MM.1S (cell line): ENCODE results near the gene CYFIP1.
"Not testable (repeated sequence)": the region's sequence is repeated elsewhere in the genome, so short reads cannot be mapped to it uniquely, and the experiment has no call there.

Source experiments
- DNase-seq: peaks from one replicate; pipeline ENCODE4 v3.0.0-alpha.2; 2015
- H2AFZ ChIP-seq: fragments of 300-600 bp; sonication (generic); 2 replicates; pipeline ENCODE4 v1.6.0; 2016; ENCODE audit warnings: antibody characterized with exemption, low read length
- H3F3A ChIP-seq: fragments of 300-600 bp; sonication (generic); 2 replicates; pipeline ENCODE4 v1.6.1; 2016; ENCODE audit warnings: mild to moderate bottlenecking, antibody characterized with exemption, low read length, moderate library complexity, mixed read lengths; ENCODE audit not compliant: insufficient read depth
- H3K27ac ChIP-seq: fragments of 300-600 bp; sonication (generic); 2 replicates; pipeline ENCODE4 v1.5.1; 2016; ENCODE audit warnings: mild to moderate bottlenecking, low read length
- H3K27me3 ChIP-seq: fragments of 300-600 bp; sonication (generic); replicated peaks from 2 replicates; pipeline ENCODE4 v1.6.0; 2016; ENCODE audit warnings: low read length; ENCODE audit not compliant: insufficient read depth
- H3K36me3 ChIP-seq: fragments of 300-600 bp; sonication (generic); replicated peaks from 2 replicates; pipeline ENCODE4 v1.6.1; 2016; ENCODE audit warnings: mild to moderate bottlenecking, low read length, mixed read lengths; ENCODE audit not compliant: insufficient read depth
- H3K4me1 ChIP-seq: fragments of 300-600 bp; sonication (generic); 2 replicates; pipeline ENCODE4 v1.6.1; 2016; ENCODE audit warnings: low read length, mixed read lengths
- H3K4me2 ChIP-seq: fragments of 300-600 bp; sonication (generic); 2 replicates; pipeline ENCODE4 v1.6.0; 2016; ENCODE audit warnings: low read depth, low read length
- H3K4me3 ChIP-seq: fragments of 300-600 bp; sonication (generic); 2 replicates; pipeline ENCODE4 v1.5.1; 2016; ENCODE audit warnings: low read length, mixed read lengths
- H3K79me2 ChIP-seq: fragments of 300-600 bp; sonication (generic); 2 replicates; pipeline ENCODE4 v1.6.1; 2016; ENCODE audit warnings: mixed run types, low read length, mixed read lengths
- H3K9ac ChIP-seq: fragments of 300-600 bp; sonication (generic); 2 replicates; pipeline ENCODE4 v1.6.1; 2016; ENCODE audit warnings: low read length, mixed read lengths
- H3K9me2 ChIP-seq: fragments of 300-600 bp; sonication (generic); replicated peaks from 2 replicates; pipeline ENCODE4 v1.6.1; 2016; ENCODE audit warnings: mild to moderate bottlenecking, low read length, mixed read lengths; ENCODE audit not compliant: insufficient read depth
- H3K9me3 ChIP-seq: fragments of 300-600 bp; sonication (generic); replicated peaks from 2 replicates; pipeline ENCODE4 v1.6.1; 2016; ENCODE audit warnings: mild to moderate bottlenecking, low read length, mixed read lengths; ENCODE audit not compliant: insufficient read depth
- H4K20me1 ChIP-seq: fragments of 300-600 bp; sonication (generic); 2 replicates; pipeline ENCODE4 v1.6.1; 2016; ENCODE audit warnings: mild to moderate bottlenecking, low read length, moderate library complexity, mixed read lengths; ENCODE audit not compliant: insufficient read depth
- EZH2 ChIP-seq: fragments of 300-600 bp; sonication (generic); optimal IDR thresholded peaks from 2 replicates; pipeline ENCODE3; 2017; ENCODE audit warnings: low read depth, mild to moderate bottlenecking, antibody characterized with exemption, low read length, mixed read lengths
- EZH2phosphoT487 ChIP-seq: fragments of 300-600 bp; sonication (generic); IDR thresholded peaks from 2 replicates; pipeline ENCODE4 v1.6.1; 2018; ENCODE audit warnings: antibody characterized with exemption, low read length
- TF ChIP-seq, protein P1 (sequence below): fragments of 300-600 bp; sonication (generic); IDR thresholded peaks from 2 replicates; pipeline ENCODE4 v1.5.1; 2016; ENCODE audit warnings: antibody characterized with exemption, low read length, mixed read lengths

CYFIP1 gene

DNA sequence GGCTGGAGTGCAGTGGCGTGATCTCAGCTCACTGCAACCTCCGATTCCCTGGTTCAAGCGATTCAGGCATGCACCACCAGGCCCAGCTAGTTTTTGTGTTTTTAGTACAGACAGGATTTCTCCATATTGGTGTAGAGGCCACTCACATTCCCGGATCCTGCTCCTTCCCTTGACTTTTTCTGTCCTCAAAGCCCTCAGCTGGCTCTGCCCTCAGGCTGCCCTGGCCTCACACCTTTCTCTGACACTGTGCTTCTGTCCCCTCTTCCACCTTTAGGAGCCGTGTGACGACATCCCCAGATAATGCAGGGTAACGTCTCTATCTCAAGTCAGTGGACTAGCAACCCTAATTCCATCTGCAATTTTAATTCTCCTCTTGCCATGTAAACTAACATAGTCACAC, 8.6 kb upstream of the CYFIP1 start:
- Histone ChIP-seq H3K79me2 (no peaks in the 10 kb centered on the region), H3K36me3 (no peaks in the 10 kb centered on the region), H3K4me1 (no peaks in the 10 kb centered on the region), H2AFZ (no peak overlapping the region), H3K4me2 (no peak overlapping the region), H3F3A (no peaks in the 10 kb centered on the region), H3K9me2 (no peaks in the 10 kb centered on the region), H3K9ac (no peak overlapping the region), H3K4me3 (no peak overlapping the region), H3K9me3 (no peaks in the 10 kb centered on the region), H4K20me1 (no peaks in the 10 kb centered on the region), H3K27ac (no peak overlapping the region), H3K27me3 (no peaks in the 10 kb centered on the region)
- no peak for TF ChIP-seq EZH2
- TF ChIP-seq, protein P1, sequence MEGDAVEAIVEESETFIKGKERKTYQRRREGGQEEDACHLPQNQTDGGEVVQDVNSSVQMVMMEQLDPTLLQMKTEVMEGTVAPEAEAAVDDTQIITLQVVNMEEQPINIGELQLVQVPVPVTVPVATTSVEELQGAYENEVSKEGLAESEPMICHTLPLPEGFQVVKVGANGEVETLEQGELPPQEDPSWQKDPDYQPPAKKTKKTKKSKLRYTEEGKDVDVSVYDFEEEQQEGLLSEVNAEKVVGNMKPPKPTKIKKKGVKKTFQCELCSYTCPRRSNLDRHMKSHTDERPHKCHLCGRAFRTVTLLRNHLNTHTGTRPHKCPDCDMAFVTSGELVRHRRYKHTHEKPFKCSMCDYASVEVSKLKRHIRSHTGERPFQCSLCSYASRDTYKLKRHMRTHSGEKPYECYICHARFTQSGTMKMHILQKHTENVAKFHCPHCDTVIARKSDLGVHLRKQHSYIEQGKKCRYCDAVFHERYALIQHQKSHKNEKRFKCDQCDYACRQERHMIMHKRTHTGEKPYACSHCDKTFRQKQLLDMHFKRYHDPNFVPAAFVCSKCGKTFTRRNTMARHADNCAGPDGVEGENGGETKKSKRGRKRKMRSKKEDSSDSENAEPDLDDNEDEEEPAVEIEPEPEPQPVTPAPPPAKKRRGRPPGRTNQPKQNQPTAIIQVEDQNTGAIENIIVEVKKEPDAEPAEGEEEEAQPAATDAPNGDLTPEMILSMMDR, result no peak
- TF ChIP-seq EZH2phosphoT487, result no peak
- DNase-seq, result no peak

DNA sequence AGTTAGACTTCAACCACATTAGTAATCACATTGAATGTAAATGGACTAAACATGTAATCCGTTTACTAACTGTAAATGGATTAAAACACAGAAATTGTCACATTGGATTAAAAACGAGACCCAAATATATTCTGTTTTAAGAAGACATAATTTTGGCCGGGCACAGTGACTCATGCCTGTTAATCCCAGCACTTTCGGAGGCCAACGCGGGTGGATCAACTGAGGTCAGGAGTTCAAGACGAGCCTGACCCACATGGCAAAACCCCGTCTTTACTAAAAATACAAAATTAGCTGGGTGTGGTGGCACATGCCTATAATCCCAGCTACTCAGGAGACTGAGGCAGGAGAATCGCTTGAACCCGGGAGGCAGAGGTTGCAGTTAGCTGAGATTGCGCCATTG, 1.8 kb upstream of the CYFIP1 start:
- peaks cover 29% of the 10 kb centered on the region for H3K79me2 ChIP-seq
- H3K36me3 ChIP-seq, DNase-seq, H3K9me3 ChIP-seq, H2AFZ ChIP-seq, H3K4me2 ChIP-seq, H3K9ac ChIP-seq, H3K4me3 ChIP-seq, H3K27ac ChIP-seq, H3K4me1 ChIP-seq, H3K9me2 ChIP-seq, H3F3A ChIP-seq, H4K20me1 ChIP-seq, H3K27me3 ChIP-seq: not testable (repeated sequence)

DNA sequence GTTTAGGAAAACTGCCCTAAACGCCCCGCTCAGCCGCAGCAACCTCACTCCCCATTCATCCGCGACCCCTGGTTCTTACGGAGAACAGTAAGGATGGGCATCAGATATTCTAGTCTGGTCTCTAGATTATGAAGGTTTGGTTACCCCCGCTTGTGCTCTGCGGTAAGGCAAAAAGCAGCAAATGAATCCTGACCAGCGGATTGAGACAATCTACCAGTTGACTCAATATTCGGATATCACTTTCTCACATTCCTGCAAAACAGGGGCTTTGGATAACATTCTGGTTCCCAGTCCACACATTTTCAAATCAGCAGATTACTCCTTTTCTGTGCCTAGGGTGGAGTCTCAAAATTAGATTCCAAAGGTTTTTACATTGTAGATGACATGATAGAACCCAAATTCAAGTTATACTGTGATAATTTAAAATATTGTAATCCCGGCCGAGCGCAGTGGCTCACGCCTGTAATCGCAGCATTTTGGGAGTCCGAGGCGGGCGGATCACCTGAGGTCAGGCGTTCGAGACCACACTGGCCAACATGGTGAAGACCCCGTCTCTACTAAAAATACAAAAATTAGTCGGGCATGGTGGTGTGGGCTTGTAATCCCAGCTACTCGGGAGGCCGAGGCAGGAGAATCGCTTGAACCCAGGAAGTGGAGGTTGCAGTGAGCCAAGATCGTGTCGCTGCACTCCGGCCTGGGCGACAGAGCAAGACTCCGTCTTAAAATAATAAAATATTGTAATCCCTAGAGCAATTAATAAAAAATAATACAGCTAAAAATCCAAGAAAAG, 1.1 kb upstream of the CYFIP1 start:
- TF ChIP-seq EZH2phosphoT487 (no peak), EZH2 (no peak)
- TF ChIP-seq, protein P1, result no peak
- no peaks in the 10 kb centered on the region for H3F3A ChIP-seq
- no peaks in the 10 kb centered on the region for H4K20me1 ChIP-seq
- no peaks in the 10 kb centered on the region for H3K9me3 ChIP-seq
- peaks cover 35% of the 10 kb centered on the region for H3K79me2 ChIP-seq
- peak overlapping the region; percentile 80 for H3K4me2 ChIP-seq
- peak overlapping the region; percentile 96 for H3K4me3 ChIP-seq
- H3K9ac ChIP-seq, result no peak overlapping the region
- H3K27ac ChIP-seq, result no peak overlapping the region
- H3K27me3 ChIP-seq, result no peaks in the 10 kb centered on the region
- no peak for DNase-seq
- H3K36me3 ChIP-seq, result no peaks in the 10 kb centered on the region
- H2AFZ ChIP-seq, result peak overlapping the region; percentile 98
- H3K9me2 ChIP-seq, result no peaks in the 10 kb centered on the region
- H3K4me1 ChIP-seq, result 0 out of 2 replicates have a peak, but pooled peaks cover 4% of the 10 kb centered on the region
